ENCODE data around the gene KIFAP3. TPM values are rescaled to one million over a fixed set of nuclear protein-coding genes. Genes with fewer than 3 reads are reported as not detected.
"Not testable (repeated sequence)": the region's sequence is repeated elsewhere in the genome, so short reads cannot be mapped to it uniquely, and the experiment has no call there.

KIFAP3 gene
- total RNA-seq, 4 donors from 2014 or later = 32.7 to 41.0 (median 33.7) TPM

GRCh38 chr1:170096806-170097340 is 22.4 kb upstream of the KIFAP3 start:
- Histone ChIP-seq H3K4me1 (no peaks in the 10 kb centered on the region), H3K9me3 (no peaks in the 10 kb centered on the region), H3K4me3 (replicated peaks in 1 of 3) (no peak overlapping the region), H3K36me3 (no peaks in the 10 kb centered on the region), H3K27ac (no peak overlapping the region), H3K27me3 (no peaks in the 10 kb centered on the region)
- no peak for DNase-seq
- no peak for TF ChIP-seq POLR2A (IDR thresholded peaks at IDR 0.05)
- intact Hi-C loops (cut with DNase I) = no loop called here
- WGBS, 2 donors = 80 to 82% methylated on average over 4 of the region's 4 CpGs

DNA sequence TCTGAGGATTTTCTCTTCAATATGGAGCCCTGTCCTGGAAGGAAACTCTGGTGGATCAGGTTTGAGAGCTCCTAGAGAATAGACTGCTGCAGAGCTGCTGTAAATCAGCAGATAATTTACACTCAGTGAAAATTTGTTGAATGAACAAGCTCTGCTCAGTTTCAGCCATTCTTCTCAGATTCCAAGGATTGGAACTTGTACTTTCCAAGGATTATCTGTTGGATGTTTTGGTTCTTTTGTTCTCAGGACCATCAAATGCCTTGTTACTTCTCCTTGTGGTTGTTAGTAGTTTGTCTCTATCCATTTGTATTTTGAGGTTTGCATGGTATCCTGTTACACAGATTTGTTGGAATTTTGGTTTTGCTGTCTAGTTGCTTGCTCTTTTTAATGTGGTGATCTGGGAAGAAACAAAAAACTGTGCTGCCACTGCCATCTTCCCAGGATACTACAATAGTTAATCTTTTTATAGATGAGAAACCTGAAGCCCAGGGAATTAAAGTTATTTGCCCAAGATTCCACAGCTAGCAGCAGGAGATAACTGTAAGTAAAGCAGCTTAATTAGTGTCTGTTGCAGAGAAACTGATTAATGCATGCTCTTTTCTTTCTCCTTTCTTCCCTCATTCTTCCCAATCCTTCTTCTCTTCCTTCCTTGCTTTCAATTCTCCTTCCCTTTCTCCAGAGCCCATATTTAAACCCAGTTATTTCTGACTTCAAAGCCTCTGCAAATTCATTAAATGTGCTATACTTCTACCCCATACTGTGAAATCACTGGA is 21.7 kb upstream of the KIFAP3 start:
- Histone ChIP-seq H3K4me1 (no peaks in the 10 kb centered on the region), H3K27me3 (no peaks in the 10 kb centered on the region), H3K9me3 (no peaks in the 10 kb centered on the region), H3K4me3 (replicated peaks in 1 of 3) (no peak overlapping the region), H3K36me3 (no peaks in the 10 kb centered on the region), H3K27ac (no peak overlapping the region)
- TF ChIP-seq POLR2A (IDR thresholded peaks at IDR 0.05) (no peak), CTCF (IDR thresholded peaks at IDR 0.05) (no peak)
- intact Hi-C loops (cut with DNase I) = no loop called here
- DNase-seq = no peak

- H3K27ac ChIP-seq; intact Hi-C loops (cut with DNase I); DNase-seq; H3K4me3 ChIP-seq (replicated peaks in 1 of 3); H3K27me3 ChIP-seq; H3K9me3 ChIP-seq; H3K4me1 ChIP-seq; H3K36me3 ChIP-seq: not testable (repeated sequence)
- 90 to 92% methylated on average over 27 to 30 of the region's 31 CpGs for WGBS, 2 donors
Measured at GRCh38 chr1:170094697-170095616, 20.5 kb upstream of the KIFAP3 start.

- H3K4me1 ChIP-seq = no peaks in the 10 kb centered on the region
- no peaks in the 10 kb centered on the region for H3K27me3 ChIP-seq
- H3K9me3 ChIP-seq = no peaks in the 10 kb centered on the region
- intact Hi-C loops (cut with DNase I) = no loop called here
- TF ChIP-seq CTCF (IDR thresholded peaks at IDR 0.05) (no peak), POLR2A (IDR thresholded peaks at IDR 0.05) (no peak)
- 70 to 72% methylated on average over 2 of the region's 2 CpGs for WGBS, 2 donors
- no peak overlapping the region for H3K27ac ChIP-seq
- DNase-seq = no peak
- no peak overlapping the region for H3K4me3 ChIP-seq (replicated peaks in 1 of 3)
- H3K36me3 ChIP-seq = no peaks in the 10 kb centered on the region
Measured at GRCh38 chr1:170086399-170087032, 12.0 kb upstream of the KIFAP3 start.

DNA sequence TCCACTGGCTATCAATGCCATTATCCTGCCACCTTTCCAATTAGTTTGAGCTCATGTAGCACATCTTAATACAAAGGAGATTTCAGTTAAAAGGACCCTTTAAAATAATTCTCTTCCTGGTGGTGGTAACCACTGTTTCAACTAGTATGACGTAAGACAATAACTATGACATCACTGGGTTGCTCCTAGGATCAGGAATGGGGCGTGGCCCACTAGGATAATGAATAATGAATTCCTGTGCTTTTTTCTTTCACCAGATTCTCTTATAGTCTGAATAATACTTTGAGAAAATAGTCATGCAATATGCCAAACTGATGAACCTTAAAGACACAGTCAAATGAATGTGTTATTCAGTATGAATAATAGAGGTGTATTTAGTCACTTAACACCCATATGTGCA is 10.6 kb upstream of the KIFAP3 start:
- no peaks in the 10 kb centered on the region for H3K27me3 ChIP-seq
- 72 to 88% methylated on average over 2 of the region's 2 CpGs for WGBS, 2 donors
- no peaks in the 10 kb centered on the region for H3K36me3 ChIP-seq
- no peak for DNase-seq
- H3K4me3 ChIP-seq (replicated peaks in 1 of 3) = no peak overlapping the region
- intact Hi-C loops (cut with DNase I) = no loop called here
- no peaks in the 10 kb centered on the region for H3K4me1 ChIP-seq
- no peak for TF ChIP-seq CTCF (IDR thresholded peaks at IDR 0.05)
- TF ChIP-seq POLR2A (IDR thresholded peaks at IDR 0.05) = no peak
- no peak overlapping the region for H3K27ac ChIP-seq
- no peaks in the 10 kb centered on the region for H3K9me3 ChIP-seq

All from thyroid gland (tissue), 4 donors.